Measurements from ENCODE around the gene PCDHGB5. TPM values are rescaled to one million over a fixed set of nuclear protein-coding genes. Genes with fewer than 3 reads are reported as not detected.
A peak's percentile ranks its signal among the peaks of the same experiment; 100 is the strongest.

PCDHGB5 gene
- total and polyA plus RNA-seq, 2 donors from 2014 or later, result 0.82 to 12.3 TPM

- peak within 1 kb of the TSS; percentile 14 to 43 (median 30) for H3K4me3 ChIP-seq (ENCODE audit: low read length in 3 of 3)
- no peaks in the 10 kb centered on the region for H3K36me3 ChIP-seq (ENCODE audit: control insufficient read depth in 2 of 3, insufficient read depth in 3 of 3, low read length in 3 of 3)
- DNase-seq (no peak), FAIRE-seq (no peak)
- H3K9me3 ChIP-seq (ENCODE audit: control insufficient read depth in 2 of 3, insufficient read depth in 1 of 3, low read length in 3 of 3), result peaks cover 4 to 60% (median 10%) of the 10 kb centered on the region in 3 donors
- intact Hi-C loops (cut with DNase I), result no loop called here
- H3K27ac ChIP-seq (ENCODE audit: low read depth in 2 of 2, low read length in 2 of 2), result no peak within 1 kb of the TSS
- peak within 1 kb of the TSS in 1 of 3 donors; percentile 24 for H3K9ac ChIP-seq (ENCODE audit: low read length in 3 of 3)
- H3K27me3 ChIP-seq (ENCODE audit: control insufficient read depth, insufficient read depth, low read length), result no peaks in the 10 kb centered on the region
- no peaks in the 10 kb centered on the region for H3K4me1 ChIP-seq (ENCODE audit: control insufficient read depth in 2 of 3, insufficient read depth in 2 of 3, low read depth in 1 of 3, low read length in 3 of 3)
- TF ChIP-seq CTCF (IDR thresholded peaks at IDR 0.05; ENCODE audit: borderline replicate concordance, extremely low read depth, insufficient read depth), result peak; percentile 18
Observed at GRCh38 chr5:141382469-141383294, 15.1 kb upstream of the PCDHGB5 start, which contains the start of gene PCDHGA7. PCDHGA7 (plus strand) TSS chr5:141382742; CDS start chr5:141382900, 158 bp downstream.

DNA sequence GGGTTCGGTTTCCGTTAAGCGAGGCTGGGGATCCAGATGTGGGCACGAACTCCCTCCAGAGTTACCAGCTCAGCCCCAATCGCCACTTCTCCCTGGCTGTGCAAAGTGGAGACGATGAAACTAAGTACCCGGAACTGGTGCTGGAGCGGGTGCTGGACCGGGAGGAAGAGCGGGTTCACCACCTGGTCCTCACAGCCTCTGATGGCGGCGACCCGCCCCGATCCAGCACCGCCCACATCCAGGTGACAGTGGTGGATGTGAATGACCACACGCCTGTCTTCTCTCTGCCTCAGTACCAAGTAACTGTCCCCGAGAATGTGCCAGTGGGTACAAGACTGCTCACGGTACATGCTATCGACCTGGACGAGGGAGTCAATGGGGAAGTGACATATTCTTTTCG lies 14.4 kb upstream of the PCDHGB5 start:
- Histone ChIP-seq H3K4me1 (ENCODE audit: control insufficient read depth in 2 of 3, insufficient read depth in 2 of 3, low read depth in 1 of 3, low read length in 3 of 3) (no peaks in the 10 kb centered on the region), H3K4me3 (ENCODE audit: low read length in 3 of 3) (peak overlapping the region in 2 of 3 donors; percentile 3 to 43), H3K36me3 (ENCODE audit: control insufficient read depth in 2 of 3, insufficient read depth in 3 of 3, low read length in 3 of 3) (no peaks in the 10 kb centered on the region), H3K9ac (ENCODE audit: low read length in 3 of 3) (no peak overlapping the region), H3K9me3 (ENCODE audit: control insufficient read depth in 2 of 3, insufficient read depth in 1 of 3, low read length in 3 of 3) (peaks cover 4 to 62% (median 13%) of the 10 kb centered on the region in 3 donors), H3K27me3 (ENCODE audit: control insufficient read depth, insufficient read depth, low read length) (no peaks in the 10 kb centered on the region), H3K27ac (ENCODE audit: low read depth in 2 of 2, low read length in 2 of 2) (no peak overlapping the region)
- intact Hi-C loops (cut with DNase I), result no loop called here
- DNase-seq (no peak), FAIRE-seq (no peak)
- no peak for TF ChIP-seq CTCF (IDR thresholded peaks at IDR 0.05; ENCODE audit: borderline replicate concordance, extremely low read depth, insufficient read depth)

DNA sequence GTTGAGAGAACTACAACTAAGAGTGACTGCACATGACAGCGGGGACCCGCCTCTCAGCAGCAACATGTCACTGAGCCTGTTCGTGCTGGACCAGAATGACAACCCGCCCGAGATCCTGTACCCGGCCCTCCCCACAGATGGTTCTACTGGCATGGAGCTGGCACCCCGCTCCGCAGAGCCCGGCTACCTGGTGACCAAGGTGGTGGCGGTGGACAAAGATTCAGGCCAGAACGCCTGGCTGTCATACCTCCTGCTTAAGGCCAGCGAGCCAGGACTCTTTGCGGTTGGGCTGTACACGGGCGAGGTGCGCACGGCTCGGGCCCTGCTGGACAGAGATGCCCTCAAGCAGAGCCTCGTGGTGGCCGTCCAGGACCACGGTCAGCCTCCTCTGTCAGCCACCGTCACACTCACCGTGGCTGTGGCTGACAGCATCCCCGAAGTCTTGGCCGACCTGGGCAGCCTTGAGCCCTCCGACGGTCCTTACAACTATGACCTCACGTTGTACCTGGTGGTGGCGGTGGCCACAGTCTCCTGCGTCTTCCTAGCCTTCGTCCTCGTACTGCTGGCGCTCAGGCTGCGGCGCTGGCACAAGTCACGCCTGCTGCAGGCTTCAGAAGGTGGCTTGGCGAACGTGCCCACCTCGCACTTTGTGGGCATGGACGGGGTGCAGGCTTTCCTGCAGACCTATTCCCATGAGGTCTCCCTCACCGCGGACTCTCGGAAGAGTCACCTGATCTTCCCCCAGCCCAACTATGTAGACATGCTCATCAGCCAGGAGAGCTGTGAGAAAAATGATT lies 13.1 kb upstream of the PCDHGB5 start:
- Histone ChIP-seq H3K27me3 (ENCODE audit: control insufficient read depth, insufficient read depth, low read length) (no peaks in the 10 kb centered on the region), H3K36me3 (ENCODE audit: control insufficient read depth in 2 of 3, insufficient read depth in 3 of 3, low read length in 3 of 3) (no peaks in the 10 kb centered on the region), H3K27ac (ENCODE audit: low read depth in 2 of 2, low read length in 2 of 2) (no peak overlapping the region), H3K4me3 (ENCODE audit: low read length in 3 of 3) (no peak overlapping the region), H3K9ac (ENCODE audit: low read length in 3 of 3) (no peak overlapping the region), H3K4me1 (ENCODE audit: control insufficient read depth in 2 of 3, insufficient read depth in 2 of 3, low read depth in 1 of 3, low read length in 3 of 3) (no peaks in the 10 kb centered on the region), H3K9me3 (ENCODE audit: control insufficient read depth in 2 of 3, insufficient read depth in 1 of 3, low read length in 3 of 3) (peaks cover 6 to 65% (median 17%) of the 10 kb centered on the region in 3 donors)
- intact Hi-C loops (cut with DNase I), result no loop called here
- peak in 1 of 5 donors; percentile 61 for DNase-seq
- no peak for FAIRE-seq
- TF ChIP-seq CTCF (IDR thresholded peaks at IDR 0.05; ENCODE audit: borderline replicate concordance, extremely low read depth, insufficient read depth), result no peak

Data from kidney (tissue), 14 donors.